Kidney epithelial cell (primary cell): ENCODE data around the gene CMA1. TPM values are rescaled to one million over a fixed set of nuclear protein-coding genes. Genes with fewer than 3 reads are reported as not detected.

Experiments used
- DNase-seq: peaks from one replicate; pipeline ENCODE4 v3.0.0-alpha.2; 2010; ENCODE audit warnings: low read depth
- H3K27me3 ChIP-seq: 2 replicates; pipeline ENCODE4 v1.6.0; 2011; ENCODE audit warnings: low read length; ENCODE audit not compliant: control insufficient read depth, insufficient read depth
- H3K36me3 ChIP-seq: 2 replicates; pipeline ENCODE4 v1.5.1; 2011; ENCODE audit warnings: low read length; ENCODE audit not compliant: control insufficient read depth, insufficient read depth
- H3K4me3 ChIP-seq: 2 replicates; pipeline ENCODE4 v1.5.1; 2011; ENCODE audit warnings: low read depth, mild to moderate bottlenecking, control low read depth, low read length
- CTCF ChIP-seq: IDR thresholded peaks from 2 replicates; pipeline ENCODE4 v1.5.1; 2011; ENCODE audit warnings: mild to moderate bottlenecking, moderate library complexity, low read length, control low read depth, inconsistent platforms; ENCODE audit not compliant: insufficient read depth, poor library complexity, severe bottlenecking
- total RNA-seq: library from RNA; depleted of rRNA; stranded (reverse); fragments of >200 nt; gene quantifications from 2 replicates; pipeline ENCODE4 v1.2.3, GENCODE V29; 2015

CMA1 gene
- total RNA-seq, 1 donor from 2014 or later, result not detected

GRCh38 chr14:24459331-24459730 is 48.7 kb downstream of the CMA1 start:
- no peak overlapping the region for H3K4me3 ChIP-seq
- H3K27me3 ChIP-seq, result no peaks in the 10 kb centered on the region
- no peaks in the 10 kb centered on the region for H3K36me3 ChIP-seq
- no peak for DNase-seq
- TF ChIP-seq CTCF, result no peak

GRCh38 chr14:24458736-24459135 is 49.3 kb downstream of the CMA1 start:
- Histone ChIP-seq H3K27me3 (no peaks in the 10 kb centered on the region), H3K4me3 (no peak overlapping the region), H3K36me3 (no peaks in the 10 kb centered on the region)
- TF ChIP-seq CTCF, result no peak
- DNase-seq, result no peak

GRCh38 chr14:24456980-24457379 is 51.1 kb downstream of the CMA1 start:
- Histone ChIP-seq H3K4me3 (no peak overlapping the region), H3K27me3 (no peaks in the 10 kb centered on the region), H3K36me3 (no peaks in the 10 kb centered on the region)
- TF ChIP-seq CTCF, result no peak
- DNase-seq, result no peak

Other genes with a start within 250 kb of the CMA1 start
- 3.1 and 12.3 TPM in 2 replicates for gene TGM1, start 245.1 kb downstream of the CMA1 start, total RNA-seq
- 54.0 and 59.2 TPM in 2 replicates for gene RABGGTA, start 236.7 kb downstream of the CMA1 start, total RNA-seq
- gene DHRS1, start 208.5 kb downstream of the CMA1 start, total RNA-seq, result 44.9 and 48.5 TPM in 2 replicates
- 27.1 and 28.7 TPM in 2 replicates for gene NOP9, start 208.4 kb downstream of the CMA1 start, total RNA-seq
- 1.1 and 3.8 TPM in 2 replicates for gene CIDEB, start 200.3 kb downstream of the CMA1 start, total RNA-seq
- gene LTB4R2, start 198.1 kb downstream of the CMA1 start, total RNA-seq, result 1.5 and 8.0 TPM in 2 replicates
- 2.8 and 4.7 TPM in 2 replicates for gene LTB4R, start 196.8 kb downstream of the CMA1 start, total RNA-seq
- 4.0 and 9.0 TPM in 2 replicates for gene ADCY4, start 173.2 kb downstream of the CMA1 start, total RNA-seq
- gene RIPK3, start 168.3 kb downstream of the CMA1 start, total RNA-seq, result 2.3 and 2.9 TPM in 2 replicates
- gene NFATC4, start 140.1 kb downstream of the CMA1 start, total RNA-seq, result 8.0 and 14.0 TPM in 2 replicates
- gene NYNRIN, start 109.3 kb downstream of the CMA1 start, total RNA-seq, result 6.0 and 6.3 TPM in 2 replicates
- gene CBLN3, start 78.6 kb downstream of the CMA1 start, total RNA-seq, result 0.34 and 0.88 TPM in 2 replicates
- gene KHNYN, start 78.3 kb downstream of the CMA1 start, total RNA-seq, result 44.0 and 47.8 TPM in 2 replicates
- gene SDR39U1, start 65.5 kb downstream of the CMA1 start, total RNA-seq, result 29.7 and 44.8 TPM in 2 replicates
- gene CTSG, start 68.0 kb upstream of the CMA1 start, total RNA-seq, result not detected in 2 replicates
- not detected in 2 replicates for gene GZMH, start 101.4 kb upstream of the CMA1 start, total RNA-seq
- gene GZMB, start 125.9 kb upstream of the CMA1 start, total RNA-seq, result not detected in 2 replicates